Measurements from ENCODE around the gene SARS1.

Gene SARS1

DNA sequence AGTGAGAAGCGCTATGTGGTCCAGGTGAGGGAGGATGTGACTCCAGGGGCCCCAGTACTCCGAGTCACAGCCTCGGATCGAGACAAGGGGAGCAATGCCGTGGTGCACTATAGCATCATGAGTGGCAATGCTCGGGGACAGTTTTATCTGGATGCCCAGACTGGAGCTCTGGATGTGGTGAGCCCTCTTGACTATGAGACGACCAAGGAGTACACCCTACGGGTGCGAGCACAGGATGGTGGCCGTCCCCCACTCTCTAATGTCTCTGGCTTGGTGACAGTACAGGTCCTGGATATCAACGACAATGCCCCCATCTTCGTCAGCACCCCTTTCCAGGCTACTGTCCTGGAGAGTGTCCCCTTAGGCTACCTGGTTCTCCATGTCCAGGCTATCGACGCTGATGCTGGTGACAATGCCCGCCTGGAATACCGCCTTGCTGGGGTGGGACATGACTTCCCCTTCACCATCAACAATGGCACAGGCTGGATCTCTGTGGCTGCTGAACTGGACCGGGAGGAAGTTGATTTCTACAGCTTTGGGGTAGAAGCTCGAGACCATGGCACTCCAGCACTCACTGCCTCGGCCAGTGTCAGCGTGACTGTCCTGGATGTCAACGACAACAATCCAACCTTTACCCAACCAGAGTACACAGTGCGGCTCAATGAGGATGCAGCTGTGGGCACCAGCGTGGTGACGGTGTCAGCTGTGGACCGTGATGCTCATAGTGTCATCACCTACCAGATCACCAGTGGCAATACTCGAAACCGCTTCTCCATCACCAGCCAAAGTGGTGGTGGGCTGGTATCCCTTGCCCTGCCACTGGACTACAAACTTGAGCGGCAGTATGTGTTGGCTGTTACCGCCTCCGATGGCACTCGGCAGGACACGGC, 37.8 kb downstream of the SARS1 start:
- no peak for DNase-seq

- DNase-seq, result no peak
Measured at GRCh38 chr1:109252167-109252892, 38.6 kb downstream of the SARS1 start.

- DNase-seq, result peak; percentile 38
Measured at GRCh38 chr1:109252893-109253802, 39.4 kb downstream of the SARS1 start.

DNA sequence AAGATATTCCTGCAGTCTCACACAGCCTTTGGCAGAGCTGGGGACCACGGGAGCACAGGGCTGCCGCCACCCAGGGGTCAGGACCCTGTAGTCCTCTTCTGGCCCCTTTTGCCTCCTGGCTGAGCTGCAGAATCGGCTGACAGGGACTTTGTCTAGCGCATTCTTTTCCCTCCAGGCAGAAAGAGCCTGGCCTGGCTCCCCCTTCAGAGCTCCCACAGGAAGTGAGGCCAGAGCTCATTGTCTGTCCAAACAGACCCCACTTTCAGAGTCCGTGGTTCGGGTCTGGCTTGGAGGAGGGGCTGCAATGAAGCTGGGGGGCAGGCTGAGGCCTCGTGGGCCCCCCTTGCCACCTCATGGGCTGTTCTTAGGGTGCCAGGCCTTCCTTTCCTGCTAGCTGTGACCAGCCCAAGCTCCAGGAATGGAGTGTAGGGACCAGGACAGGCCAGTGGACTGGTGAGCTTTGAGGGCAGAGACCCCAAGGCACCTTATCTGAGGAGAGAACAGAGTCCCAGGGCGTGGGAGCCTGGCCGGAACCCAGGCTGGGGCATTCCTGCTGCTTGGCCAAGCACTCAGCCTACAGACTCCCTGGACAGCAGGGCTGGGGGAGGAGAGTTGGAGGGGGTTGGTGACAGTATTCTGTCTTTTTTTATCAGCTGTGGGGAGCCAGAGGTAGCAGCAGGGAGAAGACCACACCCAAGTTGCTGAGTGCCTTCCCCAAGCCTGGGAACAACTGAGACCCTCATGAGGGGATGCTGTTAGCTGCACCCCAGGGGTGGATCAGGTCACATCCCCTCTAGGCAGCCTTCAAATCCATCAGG, 40.3 kb downstream of the SARS1 start:
- no peak for DNase-seq

DNA sequence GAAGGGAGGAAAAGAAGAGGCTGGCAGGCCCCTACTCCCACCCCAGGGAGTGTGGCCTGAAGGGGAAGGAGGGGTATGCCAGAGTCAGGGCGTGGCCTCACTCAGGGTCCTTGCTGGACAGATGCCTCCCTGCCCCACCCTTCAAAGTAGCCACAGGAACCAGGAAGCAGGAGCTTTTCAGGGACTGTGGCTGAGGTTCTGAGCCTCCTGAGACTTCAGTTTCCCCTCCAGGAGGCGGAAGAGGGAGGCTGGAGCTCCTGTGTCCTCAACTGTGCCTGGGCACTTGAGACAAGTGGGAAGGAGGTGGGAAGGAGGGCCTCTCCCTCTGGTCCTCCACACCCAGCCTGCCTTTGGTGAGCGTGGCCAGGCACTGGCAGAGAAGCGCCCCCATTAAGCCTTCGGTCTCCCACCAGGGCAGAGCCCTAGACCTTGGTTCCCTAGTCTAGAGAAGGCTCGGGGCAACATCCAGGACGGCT, 40.9 kb downstream of the SARS1 start:
- no peak for DNase-seq

GRCh38 chr1:109255097-109255651, 41.5 kb downstream of the SARS1 start:
- no peak for DNase-seq

DNA sequence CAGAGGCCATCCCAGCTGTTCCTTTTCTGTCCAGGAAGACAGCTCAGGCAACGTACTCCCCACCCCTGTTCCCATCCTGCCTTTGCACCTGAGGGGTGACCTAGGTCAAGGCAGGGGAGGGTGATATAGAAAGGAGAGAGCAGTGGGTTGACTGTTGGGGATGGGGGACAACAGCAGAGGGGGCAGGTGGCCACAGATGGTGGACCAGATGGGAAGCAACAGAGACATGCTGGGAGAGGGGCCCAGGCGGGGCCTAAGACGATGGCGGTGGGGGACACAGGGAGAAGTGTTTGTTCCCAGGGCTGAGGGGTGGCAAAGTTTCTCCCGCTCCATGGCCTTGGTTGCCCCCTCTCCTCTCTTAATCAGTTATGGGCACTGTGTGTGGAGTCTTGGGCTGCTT, 42.0 kb downstream of the SARS1 start:
- no peak for DNase-seq

DNA sequence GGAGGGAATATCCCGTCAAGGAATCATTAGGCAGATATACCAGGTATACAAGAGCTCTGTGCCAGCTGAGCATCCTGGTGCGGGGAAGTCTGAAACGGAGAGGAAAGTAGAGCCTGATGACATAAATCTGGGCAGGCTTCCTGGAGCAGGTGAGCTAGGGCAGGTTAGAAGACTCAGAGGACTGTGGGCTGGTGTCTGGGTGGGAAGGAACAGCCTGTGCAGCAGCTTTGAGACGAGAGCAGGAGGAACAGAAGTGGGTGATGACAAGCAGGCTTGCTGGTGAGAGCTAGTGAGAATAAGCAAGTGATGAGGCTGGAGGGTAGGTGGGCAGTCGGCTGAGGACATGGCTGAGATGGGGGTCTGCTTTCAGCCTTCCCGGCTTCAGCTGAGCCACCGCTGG, 42.4 kb downstream of the SARS1 start:
- no peak for DNase-seq

DNA sequence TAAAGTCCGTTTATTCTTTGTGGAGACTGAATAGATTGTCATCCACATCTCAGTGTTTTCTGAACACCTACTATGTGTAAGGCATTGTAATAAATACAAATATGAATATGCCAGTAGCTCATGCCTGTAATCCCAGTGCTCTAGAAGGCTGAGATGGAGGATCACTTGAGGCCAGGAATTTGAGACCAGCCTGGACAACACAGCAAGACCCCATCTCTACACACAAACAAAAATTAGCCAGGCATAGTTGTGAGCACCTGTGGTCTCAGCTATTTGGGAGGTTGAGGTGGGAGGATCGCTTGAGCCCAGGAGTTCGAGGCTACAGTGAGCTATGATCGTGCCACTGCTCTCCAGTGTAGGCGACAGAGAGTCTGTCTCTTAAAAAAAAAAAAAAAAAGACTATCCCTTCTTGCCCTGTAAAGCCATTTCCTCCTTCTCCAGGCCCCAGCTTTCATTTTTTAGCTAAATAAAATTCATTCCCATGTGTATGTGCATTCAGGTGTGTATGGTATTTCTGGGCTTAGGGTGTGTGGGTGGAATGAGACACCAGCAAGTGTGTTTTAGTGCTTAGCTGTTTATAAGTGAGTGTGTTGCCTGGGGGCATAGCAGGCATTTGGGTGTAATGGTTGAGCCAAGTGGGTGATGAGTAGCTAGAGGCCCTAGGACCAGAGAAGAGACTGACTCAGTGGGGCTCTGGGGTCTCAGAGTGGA, 43.4 kb downstream of the SARS1 start:
- no peak for DNase-seq

DNA sequence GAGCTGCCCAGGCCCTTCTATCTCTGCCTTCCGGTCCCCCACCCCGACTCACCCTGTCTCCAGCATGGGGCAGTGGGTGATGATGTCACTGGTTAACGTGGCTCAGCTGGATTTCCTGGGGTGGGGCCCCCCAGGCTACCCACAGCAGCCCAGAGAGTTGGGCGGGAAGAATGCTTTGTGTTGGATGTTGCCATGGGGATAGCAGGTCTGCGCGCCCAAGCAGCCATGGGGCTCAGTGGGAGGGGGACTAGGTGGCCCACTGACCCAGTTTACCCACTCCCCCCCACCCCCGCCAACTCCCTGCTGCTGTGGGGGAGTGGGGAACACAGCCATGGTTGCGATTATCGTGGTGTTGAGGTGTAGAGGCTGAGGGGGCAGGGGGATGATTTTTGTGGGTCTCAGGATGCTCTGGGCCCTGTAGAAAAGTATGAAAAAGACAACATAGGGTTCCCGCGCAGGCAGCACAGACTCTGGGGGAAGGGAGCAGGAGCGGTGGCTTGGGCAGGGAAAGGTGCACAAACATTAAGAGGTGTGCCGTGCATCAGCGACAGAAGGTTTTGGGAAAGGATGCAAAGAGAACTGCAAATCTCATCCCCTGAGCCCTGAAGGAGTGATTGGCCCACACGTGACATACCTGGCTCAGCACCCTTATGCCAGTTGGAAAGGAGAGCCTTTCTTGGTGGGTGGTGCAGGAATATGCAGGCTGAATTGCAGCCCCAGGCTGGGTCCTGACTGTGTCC, 44.1 kb downstream of the SARS1 start:
- no peak for DNase-seq

DNA sequence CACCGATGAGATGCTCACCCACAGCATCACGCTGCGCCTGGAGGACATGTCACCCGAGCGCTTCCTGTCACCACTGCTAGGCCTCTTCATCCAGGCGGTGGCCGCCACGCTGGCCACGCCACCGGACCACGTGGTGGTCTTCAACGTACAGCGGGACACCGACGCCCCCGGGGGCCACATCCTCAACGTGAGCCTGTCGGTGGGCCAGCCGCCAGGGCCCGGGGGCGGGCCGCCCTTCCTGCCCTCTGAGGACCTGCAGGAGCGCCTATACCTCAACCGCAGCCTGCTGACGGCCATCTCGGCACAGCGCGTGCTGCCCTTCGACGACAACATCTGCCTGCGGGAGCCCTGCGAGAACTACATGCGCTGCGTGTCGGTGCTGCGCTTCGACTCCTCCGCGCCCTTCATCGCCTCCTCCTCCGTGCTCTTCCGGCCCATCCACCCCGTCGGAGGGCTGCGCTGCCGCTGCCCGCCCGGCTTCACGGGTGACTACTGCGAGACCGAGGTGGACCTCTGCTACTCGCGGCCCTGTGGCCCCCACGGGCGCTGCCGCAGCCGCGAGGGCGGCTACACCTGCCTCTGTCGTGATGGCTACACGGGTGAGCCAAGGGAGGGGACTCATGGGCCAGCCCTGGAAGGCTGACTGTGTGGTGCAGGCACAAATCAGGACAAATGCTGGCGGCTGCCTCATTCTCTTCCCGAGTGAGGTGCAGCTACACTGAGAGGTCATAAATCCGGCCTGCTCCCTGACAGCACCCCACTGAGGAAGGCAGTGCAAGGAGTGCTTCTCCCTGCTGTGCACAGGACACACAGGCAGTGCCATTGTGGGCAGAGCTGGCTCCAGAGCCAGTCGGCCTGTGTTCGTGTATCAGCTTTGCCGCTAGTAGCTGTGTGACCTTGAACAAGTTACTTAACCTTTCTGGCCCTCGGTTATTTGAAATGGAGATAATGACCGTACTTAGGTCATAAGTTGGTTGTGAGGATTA, 45.1 kb downstream of the SARS1 start:
- DNase-seq, result no peak

DNA sequence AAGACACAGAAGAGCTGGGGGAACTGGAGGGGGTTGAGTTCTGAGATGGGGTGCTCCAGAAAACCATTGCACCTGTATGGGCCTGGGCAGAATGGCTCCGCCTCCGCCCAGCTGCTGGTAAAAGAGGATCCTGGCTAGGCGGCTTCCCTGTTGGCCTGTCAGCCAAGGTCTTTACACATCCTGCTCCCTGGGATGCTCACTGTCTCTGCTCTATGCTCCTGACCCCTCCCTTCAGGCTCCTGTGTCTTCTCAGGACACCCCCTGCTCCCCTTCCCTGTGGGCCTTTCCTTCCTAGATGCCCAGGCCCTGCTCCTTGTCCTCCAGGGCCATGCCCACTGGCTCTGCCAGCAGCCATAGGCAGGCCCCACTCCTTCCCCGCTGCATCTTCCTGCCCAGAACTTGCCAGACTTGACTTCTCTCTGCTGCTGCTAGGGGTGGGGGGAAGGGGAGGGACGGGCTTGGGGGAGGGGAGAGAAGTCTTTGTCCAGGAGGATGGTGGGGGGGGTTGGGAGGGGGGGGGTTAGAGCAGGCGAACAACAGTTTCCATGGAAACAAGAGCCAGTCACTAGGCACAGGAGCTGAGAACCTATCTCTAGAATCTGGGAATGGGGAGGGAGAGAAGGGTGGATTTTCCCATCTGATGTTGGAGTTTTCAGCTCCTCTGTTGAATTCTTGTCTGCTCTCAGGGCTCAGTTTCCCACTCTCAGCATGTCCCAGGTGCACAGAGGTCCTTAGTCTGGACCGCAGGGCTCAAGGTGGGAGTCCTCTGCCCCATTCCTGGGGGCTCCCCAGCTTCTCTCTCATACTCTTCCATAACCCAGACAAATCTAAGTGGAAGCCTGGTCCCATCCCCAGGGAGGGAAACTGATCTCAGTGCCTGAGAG, 46.2 kb downstream of the SARS1 start:
- DNase-seq, result no peak

GRCh38 chr1:109261006-109261405, 47.3 kb downstream of the SARS1 start:
- DNase-seq, result no peak

DNA sequence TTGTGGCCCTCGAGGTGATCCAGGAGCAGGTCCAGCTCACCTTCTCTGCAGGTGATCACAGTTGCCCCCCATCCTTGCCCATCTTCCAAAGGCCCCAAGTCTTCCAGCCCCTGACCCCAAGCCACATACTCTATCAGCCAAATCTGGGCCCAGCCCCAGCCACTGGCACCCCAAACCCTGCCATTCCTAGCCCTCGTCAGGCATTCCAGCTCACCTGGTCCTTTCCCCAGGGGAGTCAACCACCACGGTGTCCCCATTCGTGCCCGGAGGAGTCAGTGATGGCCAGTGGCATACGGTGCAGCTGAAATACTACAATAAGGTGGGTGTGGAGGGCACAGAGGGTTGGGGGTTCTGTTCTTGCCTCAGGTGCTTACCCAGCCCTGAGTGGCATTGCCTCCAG, 47.9 kb downstream of the SARS1 start:
- no peak for DNase-seq

- DNase-seq, result no peak
Measured at GRCh38 chr1:109262231-109263055, 48.7 kb downstream of the SARS1 start.

DNA sequence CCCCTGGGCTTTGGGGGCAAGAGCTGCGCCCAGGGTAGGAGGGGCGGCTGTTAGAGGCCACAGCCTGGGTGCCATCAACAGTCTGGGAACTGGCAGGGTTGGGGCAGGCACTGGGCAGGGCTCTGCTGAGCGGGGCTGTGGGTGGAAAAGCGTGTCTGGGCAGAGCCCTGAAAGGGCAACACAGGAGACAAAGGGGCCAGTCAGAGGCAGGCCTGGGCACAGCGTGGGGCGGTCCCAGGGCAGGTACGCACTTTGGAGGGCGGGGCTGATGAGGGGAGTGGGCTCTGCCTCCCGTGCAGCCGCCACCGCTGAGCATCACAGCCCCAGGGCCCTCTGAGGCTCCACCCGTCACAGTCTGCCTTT, 49.5 kb downstream of the SARS1 start:
- DNase-seq, result no peak

Data from NCI-H1092 (cell line).